ENCODE data around the gene HEXD.
"Not testable (repeated sequence)": the region's sequence is repeated elsewhere in the genome, so short reads cannot be mapped to it uniquely, and the experiment has no call there.

The HEXD gene

DNA sequence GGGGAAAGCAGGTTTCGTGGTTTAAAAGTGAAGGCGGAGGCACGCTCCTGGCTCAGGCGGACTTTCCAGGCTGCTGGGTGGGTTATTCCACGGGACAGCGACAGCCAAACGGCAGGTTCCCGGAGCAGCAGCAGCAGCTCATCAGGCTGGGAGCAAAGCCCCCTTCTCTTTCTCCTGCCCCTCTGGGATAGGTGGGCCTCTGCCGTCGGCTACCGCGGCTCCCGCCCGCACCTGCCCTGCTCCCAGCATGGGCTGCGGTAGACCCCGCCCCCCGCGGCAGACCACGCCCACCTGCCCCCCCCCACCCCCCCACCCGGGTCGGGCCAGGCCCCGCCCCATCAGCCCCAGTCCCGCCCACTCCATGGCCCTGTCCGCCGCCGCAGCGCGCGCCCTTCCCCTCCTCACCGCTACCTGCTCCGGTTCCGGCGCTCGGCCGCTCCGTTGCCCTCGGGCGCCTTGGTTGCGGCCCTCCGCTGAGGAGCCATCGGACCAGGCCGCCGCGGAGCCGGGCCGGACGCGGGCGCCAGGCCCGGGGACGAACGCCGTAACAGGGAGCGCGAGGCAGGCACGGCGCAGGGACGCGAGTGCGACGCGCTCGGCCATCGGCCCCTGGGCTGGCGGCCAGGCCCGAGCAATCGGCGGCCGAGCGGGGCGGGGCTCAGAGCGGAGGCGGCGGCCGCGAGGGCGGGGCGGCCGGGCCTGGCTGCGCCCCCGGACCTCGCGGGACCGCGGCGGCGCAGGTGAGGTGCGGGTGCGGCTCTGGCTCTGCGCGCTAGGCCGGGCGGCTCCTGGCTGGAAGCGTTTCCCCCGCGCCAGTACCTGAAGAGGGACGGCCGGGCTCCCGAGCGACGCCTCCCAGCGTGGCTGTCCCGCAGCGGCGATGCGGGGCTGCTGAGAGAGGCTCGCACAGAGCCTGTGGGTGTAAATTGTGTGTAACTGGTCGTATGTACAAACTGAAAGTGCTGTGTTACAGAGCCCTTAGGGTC is at the start of gene HEXD, which contains the start of gene OGFOD3:
TSS of gene HEXD (plus strand) at position 347 of the 986 bp plus-strand sequence. CDS start 1,453 bp downstream, outside the sequence.
TSS of gene OGFOD3 (minus strand) at position 586 of the 986 bp plus-strand sequence. CDS start at position 485, 101 bp downstream.
- no peak for DNase-seq

DNA sequence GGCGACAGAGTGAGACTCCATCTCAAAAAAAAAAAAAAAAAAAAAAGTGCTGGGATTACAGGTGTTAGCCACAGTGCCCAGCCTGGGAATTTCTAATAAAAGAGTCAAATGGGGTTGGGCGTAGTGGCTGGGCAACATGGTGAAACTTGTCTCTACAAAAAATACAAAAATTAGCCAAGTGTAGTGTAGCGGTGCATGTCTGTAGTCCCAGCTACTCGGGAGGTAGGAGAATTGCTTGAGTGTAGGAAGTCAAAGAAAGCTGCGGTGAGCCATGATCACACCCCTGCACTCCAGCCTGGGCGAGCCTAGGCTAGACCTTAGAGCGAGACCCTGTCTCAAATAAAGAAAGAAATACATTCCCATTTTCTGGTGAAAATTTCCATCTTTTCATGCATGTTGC is 48.9 kb upstream of the HEXD start:
- DNase-seq: no peak

DNA sequence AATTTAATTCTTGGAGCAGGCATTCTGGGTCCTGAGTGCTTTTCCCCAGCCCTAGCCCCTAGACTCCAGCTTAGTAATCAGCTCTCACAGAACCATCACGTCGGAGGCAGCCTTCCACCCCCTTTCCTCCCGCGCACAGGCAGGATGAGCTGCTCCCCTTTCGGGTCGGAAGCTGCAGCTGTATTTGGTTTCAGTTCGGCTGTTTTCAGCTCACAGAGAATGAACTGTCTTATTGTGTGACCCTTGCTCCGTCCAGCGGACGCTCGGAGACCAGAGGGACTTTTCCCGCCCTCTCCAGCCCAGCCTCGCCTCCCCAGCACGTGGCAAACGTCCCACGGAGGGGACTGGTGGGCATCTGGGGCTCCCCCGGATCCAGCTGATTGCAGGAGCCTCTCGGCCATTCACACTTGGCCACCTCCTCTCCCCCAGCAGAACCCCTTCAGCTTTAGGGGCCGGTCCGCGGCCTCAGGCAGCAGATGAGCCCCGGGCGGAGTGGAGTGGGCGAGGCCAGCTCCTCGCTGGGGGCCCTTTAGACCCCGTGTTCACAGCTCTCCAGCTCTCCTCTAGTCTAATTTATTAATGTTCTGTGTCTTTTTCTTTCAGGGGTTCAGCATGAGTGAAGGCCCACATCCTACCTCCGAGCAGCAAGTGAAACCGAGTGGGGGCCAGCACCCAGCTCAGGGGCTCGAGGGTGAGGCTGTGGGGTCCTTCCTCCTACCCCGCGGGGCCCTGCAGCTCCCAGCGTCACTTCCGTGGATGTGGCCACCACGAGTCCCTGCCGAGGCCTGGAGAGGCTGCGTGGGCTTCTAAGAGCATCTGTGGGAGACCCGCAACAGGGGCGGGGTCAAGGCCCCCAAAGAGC is 47.4 kb upstream of the HEXD start:
- no peak for DNase-seq

DNA sequence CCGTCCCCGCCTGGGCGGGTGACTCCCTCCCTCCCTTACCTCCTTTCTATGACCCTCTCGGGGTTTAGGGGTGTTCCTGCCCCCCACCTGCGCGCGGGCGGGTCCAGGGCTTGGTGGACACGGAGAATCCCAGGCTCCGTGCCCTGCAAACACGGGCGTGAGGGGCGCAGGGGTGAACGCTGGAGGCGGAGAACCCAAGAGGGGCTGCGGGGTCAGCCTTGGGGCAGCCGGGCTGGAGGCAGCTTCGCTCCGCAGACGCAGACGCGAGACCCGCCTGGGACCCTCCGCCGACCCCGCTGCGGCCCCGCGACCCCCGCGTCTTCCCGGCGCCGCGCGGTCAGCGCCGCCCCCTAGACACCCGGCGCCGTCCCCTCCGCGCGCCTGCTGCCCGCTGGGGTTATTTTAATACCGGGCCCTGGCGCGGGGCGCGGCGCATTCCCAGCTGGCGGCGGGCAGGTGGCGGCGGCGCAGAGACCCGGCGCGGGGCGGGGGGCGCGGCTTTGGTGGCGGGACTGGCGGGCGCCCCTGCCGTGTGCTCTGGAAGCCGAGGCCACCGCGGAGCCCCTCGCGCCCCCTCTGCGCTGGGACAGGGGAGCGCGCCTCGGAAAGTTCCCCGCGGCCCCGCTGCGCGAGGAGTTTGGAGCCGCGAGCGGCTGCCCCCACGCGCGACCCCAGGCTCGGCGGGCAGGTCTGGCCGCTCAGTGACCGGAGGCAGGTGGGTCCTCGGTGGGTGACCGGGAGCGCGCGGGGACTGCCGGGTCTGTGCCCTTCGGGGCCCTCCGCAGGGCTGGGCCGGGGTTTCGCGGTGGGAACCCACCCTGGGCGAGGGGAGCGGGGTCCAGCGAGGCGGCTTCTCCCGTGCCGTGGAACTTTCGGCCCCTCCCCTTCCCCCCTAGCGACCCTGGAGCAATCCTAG is 46.6 kb upstream of the HEXD start, which contains the start of gene UTS2R:
TSS of gene UTS2R (plus strand) at position 433 of the 916 bp plus-strand sequence. CDS start 2,560 bp downstream, outside the sequence.
- DNase-seq: no peak

DNA sequence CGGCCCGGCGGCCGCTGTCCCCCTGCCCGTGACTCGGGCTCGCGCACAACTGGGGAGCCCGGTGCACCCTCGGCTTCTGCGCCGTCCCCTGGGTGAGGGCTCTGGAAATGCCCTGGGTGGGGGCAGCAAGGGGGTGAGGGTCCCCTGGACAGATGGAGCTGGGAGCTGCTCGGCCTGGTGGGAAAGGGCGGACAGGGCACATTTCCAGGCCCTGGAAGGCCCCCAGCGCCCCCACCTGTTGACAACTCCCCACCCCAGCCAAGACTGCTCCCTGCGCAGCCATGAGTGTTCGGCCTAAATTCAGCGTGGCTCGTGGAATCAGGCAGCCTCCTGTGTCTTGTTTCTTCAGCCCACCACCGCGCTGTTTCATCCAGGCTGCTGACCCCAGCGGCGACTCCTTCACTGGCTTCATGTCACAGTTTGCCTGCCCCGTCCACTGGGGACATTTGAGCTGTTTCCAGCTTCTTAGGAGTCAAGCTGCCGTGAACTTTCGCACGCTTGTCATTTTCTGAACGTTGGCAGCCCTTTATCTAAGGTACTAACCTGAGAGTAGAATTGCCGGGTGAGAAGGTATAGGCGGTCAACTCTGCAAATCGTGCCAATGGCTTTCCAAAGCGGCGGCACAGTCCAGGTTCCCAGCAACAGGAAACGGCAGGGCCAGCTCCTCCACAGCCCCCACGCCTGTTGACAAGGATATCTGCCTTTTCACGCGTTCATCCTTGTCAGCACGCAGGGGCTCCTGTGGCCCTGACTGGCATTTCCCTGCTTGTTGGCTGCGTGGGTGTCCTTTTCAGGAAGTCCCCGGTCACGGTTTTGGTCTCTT is 45.7 kb upstream of the HEXD start:
- DNase-seq: no peak

DNA sequence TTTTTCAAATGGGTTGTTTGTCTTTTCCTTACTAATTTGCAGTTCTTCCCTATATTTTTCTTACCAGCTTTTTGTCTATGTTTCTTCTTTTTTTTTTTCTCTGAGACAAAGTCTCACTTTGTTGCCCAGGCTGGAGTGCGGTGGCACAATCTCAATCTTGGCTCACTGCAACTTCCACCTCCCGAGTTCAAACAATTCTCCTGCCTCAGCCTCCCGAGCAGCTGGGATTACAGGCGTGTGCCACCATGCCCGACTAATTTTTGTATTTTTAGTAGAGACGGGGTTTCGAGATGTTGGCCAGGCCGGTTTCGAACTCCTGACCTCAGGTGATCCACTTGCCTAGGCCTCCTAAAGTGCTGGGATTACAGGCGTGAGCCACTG is 45.1 kb upstream of the HEXD start:
- DNase-seq: not testable (repeated sequence)

DNA sequence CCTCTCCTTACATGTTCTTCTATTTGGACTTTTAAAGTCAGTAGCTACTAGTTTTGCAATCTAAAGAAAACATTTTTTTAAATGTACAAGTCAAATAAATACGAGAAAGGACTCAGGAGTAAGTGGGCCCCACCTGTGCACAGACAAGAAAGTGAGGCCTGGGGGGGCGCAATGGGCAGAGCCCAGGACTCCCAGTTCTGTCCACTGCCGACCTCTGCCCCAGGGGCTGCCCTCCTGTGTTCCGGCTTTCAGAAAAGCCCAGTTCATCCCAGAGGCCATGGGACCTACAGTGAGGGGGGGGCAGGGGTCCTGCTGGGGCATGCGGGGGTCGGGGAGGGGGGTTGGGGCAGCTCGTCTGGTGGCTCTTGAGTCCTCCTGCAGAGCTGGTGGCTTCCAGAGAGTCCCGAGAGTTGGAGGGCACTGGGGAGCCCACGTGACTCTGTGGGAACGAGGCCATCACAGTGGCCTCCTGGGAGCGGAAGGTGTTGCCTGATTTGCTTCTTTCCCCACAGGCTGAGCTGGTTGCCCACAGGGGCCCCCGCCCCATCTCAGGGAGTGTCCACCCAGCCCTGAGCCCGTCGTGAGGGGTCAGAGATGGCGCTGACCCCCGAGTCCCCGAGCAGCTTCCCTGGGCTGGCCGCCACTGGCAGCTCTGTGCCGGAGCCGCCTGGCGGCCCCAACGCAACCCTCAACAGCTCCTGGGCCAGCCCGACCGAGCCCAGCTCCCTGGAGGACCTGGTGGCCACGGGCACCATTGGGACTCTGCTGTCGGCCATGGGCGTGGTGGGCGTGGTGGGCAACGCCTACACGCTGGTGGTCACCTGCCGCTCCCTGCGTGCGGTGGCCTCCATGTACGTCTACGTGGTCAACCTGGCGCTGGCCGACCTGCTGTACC is 44.2 kb upstream of the HEXD start:
- no peak for DNase-seq

DNA sequence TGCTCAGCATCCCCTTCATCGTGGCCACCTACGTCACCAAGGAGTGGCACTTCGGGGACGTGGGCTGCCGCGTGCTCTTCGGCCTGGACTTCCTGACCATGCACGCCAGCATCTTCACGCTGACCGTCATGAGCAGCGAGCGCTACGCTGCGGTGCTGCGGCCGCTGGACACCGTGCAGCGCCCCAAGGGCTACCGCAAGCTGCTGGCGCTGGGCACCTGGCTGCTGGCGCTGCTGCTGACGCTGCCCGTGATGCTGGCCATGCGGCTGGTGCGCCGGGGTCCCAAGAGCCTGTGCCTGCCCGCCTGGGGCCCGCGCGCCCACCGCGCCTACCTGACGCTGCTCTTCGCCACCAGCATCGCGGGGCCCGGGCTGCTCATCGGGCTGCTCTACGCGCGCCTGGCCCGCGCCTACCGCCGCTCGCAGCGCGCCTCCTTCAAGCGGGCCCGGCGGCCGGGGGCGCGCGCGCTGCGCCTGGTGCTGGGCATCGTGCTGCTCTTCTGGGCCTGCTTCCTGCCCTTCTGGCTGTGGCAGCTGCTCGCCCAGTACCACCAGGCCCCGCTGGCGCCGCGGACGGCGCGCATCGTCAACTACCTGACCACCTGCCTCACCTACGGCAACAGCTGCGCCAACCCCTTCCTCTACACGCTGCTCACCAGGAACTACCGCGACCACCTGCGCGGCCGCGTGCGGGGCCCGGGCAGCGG is 43.4 kb upstream of the HEXD start:
- no peak for DNase-seq

DNA sequence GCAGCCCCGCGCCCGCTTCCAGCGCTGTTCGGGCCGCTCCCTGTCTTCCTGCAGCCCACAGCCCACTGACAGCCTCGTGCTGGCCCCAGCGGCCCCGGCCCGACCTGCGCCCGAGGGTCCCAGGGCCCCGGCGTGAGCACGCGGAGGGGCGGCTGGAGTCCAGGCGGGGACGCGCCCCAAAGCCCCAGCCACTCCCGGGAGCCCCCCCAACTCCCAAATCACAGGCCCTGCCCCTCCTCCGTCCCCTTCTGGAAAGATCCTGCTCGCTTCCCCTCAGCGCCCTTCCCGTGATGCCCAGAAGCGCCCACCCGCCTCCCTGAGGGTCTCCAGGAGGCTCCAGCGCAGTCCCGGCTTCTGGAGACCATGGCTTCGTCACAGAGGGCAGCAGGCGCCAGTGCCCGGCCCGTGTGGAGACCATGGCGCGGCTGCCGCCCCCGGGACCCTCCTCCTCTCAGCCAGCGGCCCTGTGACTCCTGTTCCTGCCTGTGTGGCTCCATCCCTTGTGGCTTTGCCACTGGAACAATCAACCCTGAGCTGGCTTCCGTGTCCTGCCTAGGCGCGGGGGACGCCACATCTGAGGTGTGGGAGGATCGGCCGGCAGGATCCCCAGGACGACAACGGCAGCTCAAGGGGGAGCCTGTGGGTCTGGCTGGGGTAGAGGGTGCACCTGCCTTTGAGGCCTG is 42.6 kb upstream of the HEXD start:
- no peak for DNase-seq

DNA sequence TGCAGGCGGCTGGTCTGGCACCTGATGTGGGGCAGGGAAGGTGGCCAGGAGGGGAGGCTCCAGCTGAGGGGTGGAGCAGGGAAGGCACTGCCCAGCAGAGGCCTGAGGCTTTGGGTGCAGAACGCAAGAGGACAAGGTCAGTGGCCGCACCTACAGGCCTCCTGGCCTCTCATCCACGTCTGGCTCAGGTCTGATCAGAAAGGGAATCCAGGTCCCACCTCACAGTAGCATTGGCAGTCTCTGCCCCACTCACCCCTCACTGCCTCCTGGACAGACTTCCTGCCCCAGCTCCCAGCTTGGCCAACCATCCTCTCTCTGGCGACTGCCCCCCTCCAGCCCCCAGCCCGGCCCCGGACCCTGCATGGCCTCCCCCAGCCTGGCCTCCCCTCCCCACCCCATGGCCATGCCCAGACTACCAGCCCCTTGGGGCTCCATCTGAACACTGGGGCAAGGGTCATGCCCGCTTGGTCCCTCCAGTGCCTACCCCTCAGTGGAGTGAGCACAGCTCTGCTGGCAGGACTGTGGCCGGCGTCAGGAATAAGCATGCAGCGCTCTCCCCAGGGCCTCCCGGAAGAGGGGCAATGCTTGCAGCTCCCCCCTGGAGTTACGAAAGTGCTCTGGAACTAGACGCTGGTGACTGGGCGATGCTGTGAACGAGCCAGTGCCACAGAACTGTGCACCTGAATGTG is 42.0 kb upstream of the HEXD start:
- no peak for DNase-seq

DNA sequence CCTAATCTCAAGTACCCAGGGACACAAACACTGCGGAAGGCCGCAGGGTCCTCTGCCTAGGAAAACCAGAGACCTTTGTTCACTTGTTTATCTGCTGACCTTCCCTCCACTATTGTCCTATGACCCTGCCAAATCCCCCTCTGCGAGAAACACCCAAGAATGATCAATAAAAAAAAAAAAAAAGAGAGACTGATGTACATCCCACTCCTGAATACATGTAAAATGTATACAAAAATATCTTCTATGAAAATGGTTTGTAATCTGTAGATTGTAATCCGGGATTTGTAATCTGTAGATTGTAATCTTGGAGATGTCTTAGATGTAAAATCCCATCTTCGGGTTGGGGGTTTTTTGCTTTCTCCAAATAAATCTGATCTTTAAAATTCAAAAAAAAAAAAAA is 40.9 kb upstream of the HEXD start:
- not testable (repeated sequence) for DNase-seq

DNA sequence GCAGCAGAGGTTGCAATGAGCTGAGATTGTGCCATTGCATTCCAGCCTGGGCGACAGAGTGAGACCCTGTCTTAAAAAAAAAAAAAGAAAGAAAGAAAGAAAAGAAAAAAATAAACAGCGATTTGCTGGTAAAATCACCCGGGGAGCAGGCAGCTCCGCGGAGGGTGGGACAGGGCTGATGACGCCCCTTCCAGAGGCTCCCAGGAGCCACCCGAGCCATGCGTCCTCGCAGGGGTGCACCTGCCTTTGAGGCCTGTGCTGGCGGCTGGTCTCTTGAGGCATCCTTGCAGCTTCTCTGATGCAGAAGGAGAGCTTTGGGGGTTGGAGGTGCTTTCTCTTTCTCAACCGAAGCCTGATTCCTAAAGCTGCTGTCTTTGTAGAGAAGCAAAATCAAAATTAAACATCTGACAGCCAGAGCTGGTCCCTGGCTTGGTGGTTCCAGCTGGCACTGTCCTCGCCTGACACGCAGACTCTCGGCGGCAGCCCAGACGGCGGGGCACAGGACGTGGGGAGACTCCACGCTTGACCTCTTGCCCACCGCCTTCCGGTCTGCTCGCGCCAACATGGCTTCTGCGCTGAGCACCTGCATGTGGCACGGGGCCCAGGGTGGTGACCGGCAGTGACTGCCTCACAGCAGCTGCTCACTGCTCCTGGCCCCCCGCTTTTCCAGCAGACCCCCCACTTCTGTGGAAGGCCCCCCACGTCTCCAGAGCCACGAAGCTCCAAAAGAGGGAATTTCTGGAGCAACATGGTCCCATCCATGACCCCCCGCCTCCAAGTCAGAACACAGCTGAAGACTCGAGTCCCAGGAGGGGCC is 40.0 kb upstream of the HEXD start:
- no peak for DNase-seq

DNA sequence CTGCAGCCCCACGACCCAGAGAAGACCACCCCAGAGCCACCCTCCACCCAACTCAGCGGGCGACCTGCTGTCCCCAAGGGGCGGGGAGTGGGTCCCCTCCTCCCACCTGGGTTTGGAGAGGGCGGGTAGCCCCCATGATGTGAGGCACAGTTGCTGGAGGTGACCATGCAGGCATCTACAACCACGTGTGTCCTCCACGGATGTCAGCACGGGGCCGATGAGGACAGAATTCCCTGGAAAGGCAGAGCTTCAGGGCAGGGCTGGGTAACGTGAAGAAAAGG is 39.5 kb upstream of the HEXD start:
- DNase-seq: no peak

DNA sequence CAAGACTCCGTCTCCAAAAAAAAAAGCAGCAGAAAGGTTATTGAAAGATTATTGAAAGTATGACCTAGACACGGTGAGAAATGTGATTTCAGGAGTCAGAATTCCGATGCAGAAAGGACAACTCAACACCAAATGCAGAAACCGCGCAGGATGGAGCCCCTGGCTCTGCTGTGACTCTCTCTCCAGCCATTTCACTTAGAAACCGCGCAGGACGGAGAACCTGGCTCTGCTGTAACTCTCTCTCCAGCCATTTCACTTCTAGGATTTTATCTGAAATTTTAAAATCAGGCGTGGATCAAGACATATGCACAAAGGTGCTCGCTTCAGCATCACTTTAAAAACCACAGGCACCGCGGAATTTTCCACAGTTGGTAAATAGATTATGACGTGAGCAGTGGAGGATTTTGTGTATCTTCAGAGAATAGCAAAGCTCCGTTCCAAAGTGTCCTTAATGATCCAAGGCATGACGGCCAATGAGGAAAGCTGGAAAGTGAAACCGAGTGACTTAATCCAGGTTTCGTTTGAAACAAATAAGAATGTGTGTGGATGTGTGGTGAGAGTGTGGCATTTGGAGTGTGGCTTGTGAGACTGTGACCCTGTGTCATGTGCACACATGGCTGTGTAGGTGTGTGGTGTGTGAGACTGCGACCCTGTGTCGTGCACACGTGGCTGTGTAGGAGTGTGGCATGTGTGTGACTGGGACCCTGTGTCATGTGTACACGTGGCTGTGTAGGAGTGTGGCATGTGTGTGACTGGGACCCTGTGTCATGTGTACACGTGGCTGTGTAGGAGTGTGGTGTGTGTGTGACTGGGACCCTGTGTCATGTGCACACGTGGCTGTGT is 37.1 kb upstream of the HEXD start:
- no peak for DNase-seq

DNA sequence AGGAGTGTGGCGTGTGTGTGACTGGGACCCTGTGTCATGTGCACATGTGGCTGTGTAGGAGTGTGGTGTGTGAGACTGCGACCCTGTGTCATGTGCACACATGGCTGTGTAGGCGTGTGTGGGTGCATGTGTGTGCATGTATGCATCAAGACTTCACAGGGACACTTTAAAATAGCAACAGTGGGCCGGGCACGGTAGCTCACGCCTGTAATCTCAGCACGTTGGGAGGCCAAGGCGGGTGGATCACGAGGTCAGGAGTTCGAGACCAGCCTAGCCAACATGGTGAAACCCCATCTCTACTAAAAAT is 36.5 kb upstream of the HEXD start:
- DNase-seq: not testable (repeated sequence)

DNA sequence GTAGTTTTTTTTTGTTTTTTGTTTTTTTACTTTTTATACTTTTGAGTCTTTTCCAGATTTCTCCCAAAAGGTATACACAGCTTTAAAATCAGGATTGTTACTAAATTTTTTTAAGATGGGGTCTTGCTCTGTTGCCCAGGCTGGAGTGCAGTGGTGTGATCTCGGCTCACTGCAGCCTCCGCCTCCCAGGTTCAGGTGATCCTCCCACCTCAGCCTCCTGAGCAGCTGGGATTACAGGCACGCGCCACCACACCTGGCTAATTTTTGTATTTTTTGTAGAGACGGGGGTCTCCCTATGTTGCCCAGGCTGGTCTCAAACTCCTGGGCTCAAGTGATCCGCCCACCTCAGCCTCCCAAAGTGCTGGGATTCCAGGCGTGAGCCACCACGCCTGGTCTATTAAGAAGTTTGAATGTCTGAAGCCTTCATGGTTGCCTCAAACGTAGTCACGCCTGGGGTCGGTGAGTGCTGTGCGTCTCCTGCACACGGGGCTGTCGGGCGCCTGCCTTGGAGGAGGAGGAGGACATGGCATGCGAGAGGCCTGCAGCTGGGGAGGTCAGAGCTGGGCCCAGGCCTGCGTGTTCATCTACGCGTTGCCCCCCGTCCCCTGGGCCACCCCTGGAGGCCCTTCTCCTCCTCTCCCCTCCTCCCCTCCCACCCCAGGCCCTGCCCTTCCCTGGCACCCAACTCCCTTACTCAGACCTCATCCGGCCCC is 35.8 kb upstream of the HEXD start:
- DNase-seq: not testable (repeated sequence)

Data from cortex of kidney (tissue), 1 donor.